GM12878 (cell line): Measurements from ENCODE around the gene BEST2. TPM values are rescaled to one million over a fixed set of nuclear protein-coding genes. Genes with fewer than 3 reads are reported as not detected.

Experiments
- ATAC-seq: fragments of 200-7000 bp; cut with Tn5 transposase; 3 replicates; pipeline ENCODE4 v1.9.1; 2020; ENCODE audit warnings: mild to moderate bottlenecking, moderate library complexity
- BruUV-seq: library from RNA; stranded (reverse); fragments of 400-500 nt; replicated peaks from 2 replicates; lab custom pipeline; 2021; lab: Mats Ljungman, UMichigan
- CTCF ChIA-PET: fragments of 300-600 bp; sonication (Branson Sonifier 250); formaldehyde crosslinking; extraction: SDS; loops from one replicate; lab custom pipeline; 2021; ENCODE audit warnings: inconsistent platforms; lab: Yijun Ruan, JAX
- POLR2A ChIA-PET: fragments of 350-600 bp; formaldehyde crosslinking; extraction: SDS; loops from one replicate; lab custom pipeline; 2021; ENCODE audit warnings: inconsistent platforms; lab: Charles Lee
- RAD21 ChIA-PET: fragments of 300-600 bp; sonication (Branson Sonifier 250); formaldehyde crosslinking; loops from one replicate; lab custom pipeline; 2023; ENCODE audit warnings: antibody characterized with exemption; ENCODE audit not compliant: unreplicated experiment; lab: Charles Lee
- SMC1A ChIA-PET: fragments of 300-600 bp; sonication (Branson Sonifier 250); formaldehyde crosslinking; loops from one replicate; lab custom pipeline; 2023; ENCODE audit not compliant: unreplicated experiment, uncharacterized antibody; lab: Charles Lee
- DNase-seq: peaks from one replicate; pipeline ENCODE4 v3.0.0-alpha.2; 2011; ENCODE audit warnings: low read depth, low spot score
- FAIRE-seq: peaks from 3 replicates; lab custom pipeline; 2011; peaks lifted over from hg19 to GRCh38; lab: Jason Lieb, UNC
- H2AFZ ChIP-seq: 2 replicates; pipeline ENCODE4 v1.6.0; 2011; ENCODE audit warnings: low read depth, low read length, control low read depth; ENCODE audit not compliant: control insufficient read depth
- H3K27ac ChIP-seq: 2 replicates; pipeline ENCODE4 v1.5.1; 2011; ENCODE audit warnings: control low read depth; ENCODE audit not compliant: control insufficient read depth, insufficient read depth
- H3K27me3 ChIP-seq, 2 experiments: replicated peaks in 1 of 2; 2 replicates each; pipeline versions ENCODE4 v1.6.0 to v1.6.1; 2011; ENCODE audit warnings: low read length in 1 of 2; ENCODE audit not compliant: control insufficient read depth in 2 of 2, insufficient read depth in 2 of 2
- H3K36me3 ChIP-seq, 2 experiments: 2 replicates each; pipeline ENCODE4 v1.5.1; 2011; ENCODE audit warnings: low read length in 1 of 2; ENCODE audit not compliant: control insufficient read depth in 2 of 2, insufficient read depth in 2 of 2
- H3K4me1 ChIP-seq: 2 replicates; pipeline ENCODE4 v1.6.1; 2011; ENCODE audit warnings: mild to moderate bottlenecking, low read length, moderate library complexity, mixed read lengths; ENCODE audit not compliant: control insufficient read depth, insufficient read depth
- H3K4me2 ChIP-seq: 2 replicates; pipeline ENCODE4 v1.6.0; 2011; ENCODE audit warnings: control low read depth; ENCODE audit not compliant: control insufficient read depth, insufficient read depth
- H3K4me3 ChIP-seq: fragments of 200-600 bp; sonication (generic); 2 replicates; pipeline ENCODE4 v1.5.1; 2016
- H3K79me2 ChIP-seq: 2 replicates; pipeline ENCODE4 v1.6.0; 2011; ENCODE audit warnings: low read length; ENCODE audit not compliant: control insufficient read depth, insufficient read depth
- H3K9ac ChIP-seq: 2 replicates; pipeline ENCODE4 v1.8.0; 2011; ENCODE audit warnings: low read length, control low read depth, mixed read lengths; ENCODE audit not compliant: control insufficient read depth, insufficient read depth
- H3K9me3 ChIP-seq: replicated peaks from 3 replicates; pipeline ENCODE4 v1.5.1; 2011; ENCODE audit warnings: mild to moderate bottlenecking, low read length; ENCODE audit not compliant: control insufficient read depth, insufficient read depth
- H4K20me1 ChIP-seq: 2 replicates; pipeline ENCODE4 v1.6.0; 2011; ENCODE audit not compliant: control insufficient read depth, insufficient read depth
- BHLHE40 ChIP-seq, 2 experiments: fragments of 450-650 bp in 1 of 2; IDR thresholded peaks; 2 replicates each; pipeline ENCODE4 v1.6.1; 2011 to 2017; ENCODE audit warnings: low read depth in 2 of 2, borderline replicate concordance in 1 of 2, improper control_type of control experiment in 1 of 2, low read length in 1 of 2, mild to moderate bottlenecking in 1 of 2
- CREM ChIP-seq: IDR thresholded peaks from 2 replicates; pipeline ENCODE4 v1.6.1; 2014; ENCODE audit warnings: antibody characterized with exemption, low read depth
- E2F4 ChIP-seq: IDR thresholded peaks from 2 replicates; pipeline ENCODE4 v1.6.1; 2012; ENCODE audit warnings: low read depth, low read length, improper control_type of control experiment
- EZH2 ChIP-seq: IDR thresholded peaks from 2 replicates; pipeline ENCODE4 v1.6.1; 2012; ENCODE audit warnings: low read depth, mild to moderate bottlenecking, control low read depth, inconsistent platforms, low read length, borderline replicate concordance; ENCODE audit not compliant: control insufficient read depth
- IRF4 ChIP-seq: IDR thresholded peaks from 2 replicates; pipeline ENCODE4 v1.6.1; 2011; ENCODE audit warnings: low read depth, low read length
- JUND ChIP-seq: IDR thresholded peaks from 2 replicates; pipeline ENCODE4 v1.6.1; 2012; ENCODE audit warnings: low read depth, mild to moderate bottlenecking, low read length, improper control_type of control experiment, moderate library complexity
- MYB ChIP-seq: fragments of 150-350 bp; IDR thresholded peaks from 2 replicates; pipeline ENCODE4 v1.6.1; 2014; ENCODE audit warnings: mild to moderate bottlenecking, low read depth, low read length, borderline replicate concordance
- RAD21 ChIP-seq: IDR thresholded peaks from 2 replicates; pipeline ENCODE4 v1.6.1; 2011; ENCODE audit warnings: mild to moderate bottlenecking, low read depth, low read length, moderate library complexity; ENCODE audit not compliant: insufficient read depth
- RB1 ChIP-seq: fragments of 450-650 bp; formaldehyde crosslinking; IDR thresholded peaks from 2 replicates; pipeline ENCODE4 v1.6.1; 2017; ENCODE audit warnings: mild to moderate bottlenecking, borderline replicate concordance
- SIX5 ChIP-seq: IDR thresholded peaks from 2 replicates; pipeline ENCODE4 v1.6.1; 2011; ENCODE audit warnings: mild to moderate bottlenecking, low read depth, low read length, moderate library complexity; ENCODE audit not compliant: severe bottlenecking
- TAF1 ChIP-seq: IDR thresholded peaks from 2 replicates; pipeline ENCODE4 v1.6.1; 2011; ENCODE audit warnings: mild to moderate bottlenecking, low read depth, low read length, borderline replicate concordance
- TBL1XR1 ChIP-seq: IDR thresholded peaks from 2 replicates; pipeline ENCODE4 v1.6.1; 2012; ENCODE audit warnings: low read depth, low read length, improper control_type of control experiment
- TCF3 ChIP-seq: IDR thresholded peaks from 2 replicates; pipeline ENCODE4 v1.6.1; 2012; ENCODE audit warnings: low read depth, mild to moderate bottlenecking, low read length, borderline replicate concordance; ENCODE audit not compliant: insufficient read depth
- USF1 ChIP-seq: IDR thresholded peaks from 2 replicates; pipeline ENCODE4 v1.6.1; 2011; ENCODE audit warnings: borderline replicate concordance, low read depth, mild to moderate bottlenecking, moderate library complexity, mixed read lengths, low read length; ENCODE audit not compliant: insufficient read depth; ENCODE audit errors: extremely low read length
- ZNF217 ChIP-seq: fragments of 450-650 bp; IDR thresholded peaks from 2 replicates; pipeline ENCODE4 v1.6.1; 2017; ENCODE audit warnings: antibody characterized with exemption, mild to moderate bottlenecking
- WGBS: methylation state at CpG from one replicate; pipeline ENCODE4 v1.1.6; 2016; ENCODE audit warnings: low lambda C conversion rate; ENCODE audit not compliant: insufficient replicate concordance, insufficient coverage; ENCODE audit errors: missing lambda C conversion rate; 5-methylcytosine and 5-hydroxymethylcytosine counted together
- in situ Hi-C: fragments of 300-500 bp; cut with MboI; formaldehyde crosslinking; loops from 9 replicates; pipeline ENCODE4 v1.14.3; 2018; ENCODE audit warnings: mixed read lengths
- intact Hi-C: fragments of 100-400 bp; cut with micrococcal nuclease; formaldehyde crosslinking; loops from one replicate; pipeline ENCODE4 v1.14.2; 2022; ENCODE audit not compliant: unreplicated experiment
- polyA plus RNA-seq, 11 experiments: library from polyadenylated mRNA; depleted of rRNA in 4 of 11; unstranded in 6 of 11; stranded (reverse) in 5 of 11; fragments of >200 nt; fragmentation: Nextera tagmentation in 4 of 11; fragmentation: Illumina TruSeq in 1 of 11; extraction: Ambion mirVana in 4 of 11; extraction: Trizol in 1 of 11; gene quantifications; 1 replicate in 1 of 11; 2 replicates in 10 of 11; pipeline versions ENCODE4 v1.2.1 to v1.2.3, GENCODE V29; 2011 to 2016; ENCODE audit warnings: inconsistent platforms in 2 of 11, missing spikeins in 2 of 11, low read depth in 1 of 11
- total RNA-seq, 4 experiments: library from RNA; depleted of rRNA in 3 of 4; stranded (reverse); fragments of >200 nt in 3 of 4; fragmentation: Illumina TruSeq in 1 of 4; extraction: Trizol in 1 of 4; gene quantifications; 2 replicates each; pipeline versions ENCODE4 v1.2.1 to v1.2.3, GENCODE V29; 2013 to 2021
- TF ChIP-seq, protein P1 (sequence below), 3 experiments: IDR thresholded peaks in 2 of 3; conservative IDR thresholded peaks in 1 of 3; 2 replicates each; pipeline ENCODE4 v1.5.1; 2011; ENCODE audit warnings: low read depth in 3 of 3, low read length in 3 of 3, mild to moderate bottlenecking in 3 of 3, control low read depth in 2 of 3, moderate library complexity in 2 of 3, inconsistent platforms in 1 of 3, mixed read lengths in 1 of 3; ENCODE audit not compliant: control insufficient read depth in 2 of 3, insufficient read depth in 1 of 3; ENCODE audit errors: extremely low read depth in 1 of 3

BEST2 gene
- total and polyA plus RNA-seq, 10 of the 15 experiments (the other 5 are each of a cell fraction or from before 2014, with no cell fraction given): not detected

GRCh38 chr19:12715929-12716328 is 35.7 kb upstream of the BEST2 start:
- no TSS peak for BruUV-seq
- intact Hi-C loops: no loop called here
- Histone ChIP-seq H4K20me1 (no peaks in the 10 kb centered on the region; the same call in 1 of the 2 replicates), H3K4me2 (no peak overlapping the region)
- SMC1A ChIA-PET: no interaction called here
- DNase-seq: no peak
- WGBS: 100% methylated on average over 3 of the region's 3 CpGs
- FAIRE-seq: no peak
- TF ChIP-seq EZH2: no peak
- no peak for TF ChIP-seq SIX5
- TF ChIP-seq RB1: no peak
- no peak for TF ChIP-seq TAF1
- TF ChIP-seq E2F4: no peak
- no peak for TF ChIP-seq USF1
- TF ChIP-seq BHLHE40 (IDR thresholded peaks at IDR 0.05; ENCODE audit: borderline replicate concordance in 1 of 2, low read depth in 2 of 2, low read length in 1 of 2): no peak
- TF ChIP-seq TBL1XR1: no peak
- no peak for TF ChIP-seq ZNF217
- no peak for TF ChIP-seq IRF4
- no peak for TF ChIP-seq MYB
- TF ChIP-seq TCF3: no peak
- TF ChIP-seq, protein P1, sequence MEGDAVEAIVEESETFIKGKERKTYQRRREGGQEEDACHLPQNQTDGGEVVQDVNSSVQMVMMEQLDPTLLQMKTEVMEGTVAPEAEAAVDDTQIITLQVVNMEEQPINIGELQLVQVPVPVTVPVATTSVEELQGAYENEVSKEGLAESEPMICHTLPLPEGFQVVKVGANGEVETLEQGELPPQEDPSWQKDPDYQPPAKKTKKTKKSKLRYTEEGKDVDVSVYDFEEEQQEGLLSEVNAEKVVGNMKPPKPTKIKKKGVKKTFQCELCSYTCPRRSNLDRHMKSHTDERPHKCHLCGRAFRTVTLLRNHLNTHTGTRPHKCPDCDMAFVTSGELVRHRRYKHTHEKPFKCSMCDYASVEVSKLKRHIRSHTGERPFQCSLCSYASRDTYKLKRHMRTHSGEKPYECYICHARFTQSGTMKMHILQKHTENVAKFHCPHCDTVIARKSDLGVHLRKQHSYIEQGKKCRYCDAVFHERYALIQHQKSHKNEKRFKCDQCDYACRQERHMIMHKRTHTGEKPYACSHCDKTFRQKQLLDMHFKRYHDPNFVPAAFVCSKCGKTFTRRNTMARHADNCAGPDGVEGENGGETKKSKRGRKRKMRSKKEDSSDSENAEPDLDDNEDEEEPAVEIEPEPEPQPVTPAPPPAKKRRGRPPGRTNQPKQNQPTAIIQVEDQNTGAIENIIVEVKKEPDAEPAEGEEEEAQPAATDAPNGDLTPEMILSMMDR (IDR thresholded peaks at IDR 0.05 in 2 of 3, conservative IDR thresholded peaks at IDR 0.05 in 1 of 3; ENCODE audit: control insufficient read depth in 2 of 3, extremely low read depth in 1 of 3, insufficient read depth in 1 of 3, low read depth in 3 of 3, low read length in 3 of 3): no peak
- TF ChIP-seq RAD21: no peak
- no peak for TF ChIP-seq JUND
- TF ChIP-seq CREM: no peak
- TF ChIP-seq, all 136 proteins: peak for 0
- Histone ChIP-seq H3K79me2 (peaks cover 26% of the 10 kb centered on the region), H3K27me3 (no peaks in the 10 kb centered on the region), H3K4me1 (0 out of 2 replicates have a peak, but pooled peaks cover 4% of the 10 kb centered on the region), H3K9me3 (no peaks in the 10 kb centered on the region), H3K27ac (no peak overlapping the region), H3K36me3 (peaks cover 21 to 34% of the 10 kb centered on the region in 2 experiments), H3K9ac (no peak overlapping the region), H2AFZ (no peak overlapping the region), H3K4me3 (no peak overlapping the region)
- POLR2A ChIA-PET: interaction anchor here (0.7 to 0.8 kb wide), 2 partner anchors 39 to 128 kb away, joined by 3 to 5 read pairs; no protein-coding TSS in a partner anchor
- ATAC-seq: no peak
- in situ Hi-C loops: no loop called here
- RAD21 ChIA-PET: interaction anchor here (0.6 to 2.2 kb wide), 3 partner anchors 44 to 249 kb away, joined by 3 to 7 read pairs (median 3); no protein-coding TSS in a partner anchor
- CTCF ChIA-PET: interaction anchor here (1.2 to 3.2 kb wide), 6 partner anchors 17 to 132 kb away, joined by 4 to 27 read pairs (median 14); partner anchors contain the start of gene TRIR
